ENCODE results near the gene RND3. TPM values are rescaled to one million over a fixed set of nuclear protein-coding genes. Genes with fewer than 3 reads are reported as not detected.
A peak's percentile ranks its signal among the peaks of the same experiment; 100 is the strongest.

RND3 gene
- total RNA-seq, 3 donors from 2014 or later: 42.2 to 80.1 (median 57.5) TPM

DNA sequence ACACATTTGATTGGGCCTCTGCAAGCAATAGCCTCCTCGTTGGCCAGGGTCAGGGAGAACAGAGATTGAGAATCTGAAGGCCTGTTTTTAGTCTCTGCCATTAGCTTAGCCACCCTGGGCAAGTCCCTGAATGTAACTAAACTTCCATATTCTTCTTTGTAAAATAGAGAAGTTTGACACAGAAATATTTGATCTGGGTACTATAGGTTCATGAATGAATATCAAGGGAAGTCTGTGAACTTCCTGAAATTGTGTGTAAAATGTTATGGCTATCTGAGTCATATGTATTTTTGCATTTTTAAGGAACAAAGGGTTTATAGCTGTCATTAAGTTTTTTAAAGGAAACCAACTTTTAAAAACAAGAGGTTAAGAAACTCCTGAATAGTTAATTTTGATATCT lies 23.2 kb downstream of the RND3 start:
- TF ChIP-seq, protein P1, sequence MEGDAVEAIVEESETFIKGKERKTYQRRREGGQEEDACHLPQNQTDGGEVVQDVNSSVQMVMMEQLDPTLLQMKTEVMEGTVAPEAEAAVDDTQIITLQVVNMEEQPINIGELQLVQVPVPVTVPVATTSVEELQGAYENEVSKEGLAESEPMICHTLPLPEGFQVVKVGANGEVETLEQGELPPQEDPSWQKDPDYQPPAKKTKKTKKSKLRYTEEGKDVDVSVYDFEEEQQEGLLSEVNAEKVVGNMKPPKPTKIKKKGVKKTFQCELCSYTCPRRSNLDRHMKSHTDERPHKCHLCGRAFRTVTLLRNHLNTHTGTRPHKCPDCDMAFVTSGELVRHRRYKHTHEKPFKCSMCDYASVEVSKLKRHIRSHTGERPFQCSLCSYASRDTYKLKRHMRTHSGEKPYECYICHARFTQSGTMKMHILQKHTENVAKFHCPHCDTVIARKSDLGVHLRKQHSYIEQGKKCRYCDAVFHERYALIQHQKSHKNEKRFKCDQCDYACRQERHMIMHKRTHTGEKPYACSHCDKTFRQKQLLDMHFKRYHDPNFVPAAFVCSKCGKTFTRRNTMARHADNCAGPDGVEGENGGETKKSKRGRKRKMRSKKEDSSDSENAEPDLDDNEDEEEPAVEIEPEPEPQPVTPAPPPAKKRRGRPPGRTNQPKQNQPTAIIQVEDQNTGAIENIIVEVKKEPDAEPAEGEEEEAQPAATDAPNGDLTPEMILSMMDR (IDR thresholded peaks at IDR 0.05): no peak
- no peaks in the 10 kb centered on the region for H3K9me3 ChIP-seq
- no peaks in the 10 kb centered on the region for H3K36me3 ChIP-seq (ENCODE audit: low read depth)
- intact Hi-C loops (cut with DNase I, micrococcal nuclease): no loop called here
- DNase-seq (no peak), ATAC-seq (peak; percentile 73)
- H3K4me3 ChIP-seq: no peak overlapping the region
- no peaks in the 10 kb centered on the region for H3K4me1 ChIP-seq (ENCODE audit: low read depth)

DNA sequence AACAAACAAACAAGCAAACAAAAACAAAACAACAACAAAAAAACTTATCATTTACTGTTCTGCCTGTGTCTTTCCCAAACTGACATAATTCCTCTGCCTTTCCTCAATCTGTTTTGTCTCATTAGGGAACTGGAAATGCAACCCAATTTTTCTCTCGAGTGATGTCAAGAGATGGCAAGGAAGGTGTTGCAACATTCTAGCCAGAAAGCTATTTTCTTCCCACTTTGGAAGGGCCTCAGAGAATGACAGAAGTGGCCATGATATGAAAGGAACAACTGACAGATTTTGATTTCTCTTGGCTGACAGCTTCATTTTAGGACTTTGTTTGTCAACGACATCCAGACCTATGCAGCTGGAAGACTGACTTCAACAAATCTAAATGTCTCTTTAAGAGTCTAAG lies 24.7 kb downstream of the RND3 start:
- Histone ChIP-seq H3K36me3 (ENCODE audit: low read depth) (no peaks in the 10 kb centered on the region), H3K4me3 (no peak overlapping the region), H3K9me3 (no peaks in the 10 kb centered on the region), H3K4me1 (ENCODE audit: low read depth) (no peaks in the 10 kb centered on the region)
- ATAC-seq: no peak
- no peak for DNase-seq
- TF ChIP-seq, protein P1 (IDR thresholded peaks at IDR 0.05): no peak
- intact Hi-C loops (cut with DNase I, micrococcal nuclease): no loop called here

DNA sequence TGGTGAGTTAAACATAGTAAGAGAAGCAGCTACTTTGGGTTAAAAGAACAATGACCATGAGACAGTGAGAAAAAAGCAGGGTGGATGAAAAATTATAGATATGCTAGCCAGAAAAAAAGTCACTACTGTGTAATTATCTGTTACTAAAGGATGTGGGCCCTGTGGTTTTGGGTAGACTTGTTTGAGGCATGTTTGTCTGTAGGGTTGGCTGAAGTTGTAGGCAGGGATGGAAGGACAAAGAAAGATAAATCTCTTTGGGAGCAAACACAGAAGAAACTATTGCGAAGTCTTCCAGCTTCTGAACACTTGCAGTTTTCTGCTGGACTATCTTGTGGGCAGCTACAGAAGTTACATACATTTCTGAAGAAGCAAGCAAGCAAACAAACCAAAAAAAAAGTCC lies 28.2 kb downstream of the RND3 start:
- TF ChIP-seq, protein P1 (IDR thresholded peaks at IDR 0.05): no peak
- intact Hi-C loops (cut with DNase I, micrococcal nuclease): no loop called here
- ATAC-seq (no peak), DNase-seq (no peak)
- Histone ChIP-seq H3K4me1 (ENCODE audit: low read depth) (no peaks in the 10 kb centered on the region), H3K36me3 (ENCODE audit: low read depth) (no peaks in the 10 kb centered on the region), H3K9me3 (no peaks in the 10 kb centered on the region), H3K4me3 (no peak overlapping the region)

DNA sequence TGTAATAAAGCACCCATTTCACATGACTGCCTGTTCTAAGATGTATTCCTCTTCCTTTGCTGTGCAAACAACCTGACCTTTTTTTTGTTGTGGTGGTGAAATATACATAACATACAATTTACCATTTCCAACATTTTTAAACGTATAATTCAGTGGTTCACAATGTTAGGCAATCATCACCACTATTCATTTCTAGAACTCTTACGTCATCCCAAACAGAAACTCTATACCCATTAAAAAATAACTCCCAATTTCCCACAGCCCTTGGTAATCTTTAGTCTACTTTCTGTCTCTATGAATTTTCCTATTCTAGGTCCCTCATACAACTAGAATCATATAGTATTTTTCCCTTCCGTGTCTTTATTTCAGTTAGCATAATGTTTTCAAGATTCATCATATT lies 36.7 kb downstream of the RND3 start:
- intact Hi-C loops (cut with DNase I, micrococcal nuclease): no loop called here
- no peak overlapping the region for H3K4me3 ChIP-seq
- ATAC-seq: no peak
- H3K4me1 ChIP-seq (ENCODE audit: low read depth): no peaks in the 10 kb centered on the region
- TF ChIP-seq, protein P1 (IDR thresholded peaks at IDR 0.05): no peak
- no peaks in the 10 kb centered on the region for H3K36me3 ChIP-seq (ENCODE audit: low read depth)
- no peak for DNase-seq
- no peaks in the 10 kb centered on the region for H3K9me3 ChIP-seq

DNA sequence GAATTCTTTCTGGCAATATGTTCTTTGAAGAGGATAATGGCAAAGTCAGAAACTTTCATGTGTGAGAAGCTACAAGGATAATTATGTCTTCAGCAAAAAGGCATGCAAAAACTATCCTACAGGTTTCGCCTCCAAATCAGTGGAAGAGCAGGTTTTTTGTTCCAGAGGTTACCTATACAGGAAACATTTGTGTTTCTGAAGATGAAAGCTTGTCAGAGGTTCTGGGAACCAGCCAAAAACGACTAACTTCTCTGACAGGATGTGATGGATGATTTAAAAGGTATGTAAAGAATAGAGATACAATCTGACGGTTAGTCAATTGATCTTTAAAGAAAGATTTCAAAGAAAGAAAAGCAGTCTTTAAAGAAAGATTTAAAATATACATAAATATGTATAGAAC lies 37.6 kb downstream of the RND3 start:
- TF ChIP-seq, protein P1 (IDR thresholded peaks at IDR 0.05): no peak
- no peaks in the 10 kb centered on the region for H3K4me1 ChIP-seq (ENCODE audit: low read depth)
- no peak for DNase-seq
- no peak overlapping the region for H3K4me3 ChIP-seq
- no peaks in the 10 kb centered on the region for H3K36me3 ChIP-seq (ENCODE audit: low read depth)
- intact Hi-C loops (cut with DNase I, micrococcal nuclease): no loop called here
- no peaks in the 10 kb centered on the region for H3K9me3 ChIP-seq
- ATAC-seq: no peak

DNA sequence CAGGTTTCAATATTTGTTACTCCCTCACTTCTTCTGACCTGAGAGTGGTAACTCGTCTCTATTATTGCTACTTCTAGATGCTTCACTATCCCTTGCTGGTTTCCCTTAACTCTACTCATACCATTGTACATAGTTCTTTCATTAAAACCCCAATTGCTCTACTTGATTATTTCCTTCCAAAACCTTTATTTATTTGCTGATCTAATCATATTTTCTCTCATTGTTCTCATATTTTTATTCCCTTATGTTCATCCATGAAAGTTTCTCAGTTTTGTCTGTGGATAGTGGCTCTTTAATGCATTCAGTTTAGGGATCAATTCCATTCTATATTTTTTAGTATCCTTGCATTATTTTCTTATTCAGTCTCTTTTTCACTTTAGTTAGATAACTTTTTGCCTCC lies 42.1 kb downstream of the RND3 start:
- H3K36me3 ChIP-seq (ENCODE audit: low read depth): no peaks in the 10 kb centered on the region
- DNase-seq (no peak), ATAC-seq (no peak)
- no peaks in the 10 kb centered on the region for H3K9me3 ChIP-seq
- intact Hi-C loops (cut with DNase I, micrococcal nuclease): no loop called here
- TF ChIP-seq, protein P1 (IDR thresholded peaks at IDR 0.05): no peak
- no peak overlapping the region for H3K4me3 ChIP-seq
- H3K4me1 ChIP-seq (ENCODE audit: low read depth): no peaks in the 10 kb centered on the region

Data from mucosa of descending colon (tissue), 3 donors.